Hematopoietic multipotent progenitor cell treated with erythropoietin and hydrocortisone succinate and interleukin-3 and kit ligand, for 8 days (in vitro differentiated cells): ENCODE data around the gene OR1I1.
"Not testable (repeated sequence)": the region's sequence is repeated elsewhere in the genome, so short reads cannot be mapped to it uniquely, and the experiment has no call there.

ENCODE experiments used
- DNase-seq: peaks from one replicate; pipeline ENCODE4 v3.0.0-alpha.2; 2015

OR1I1 gene

GRCh38 chr19:15081911-15082310 is at the start of gene OR1I1:
Gene OR1I1, plus strand, starts transcription at chr19:15082211. Its CDS starts 4,855 bp downstream, at chr19:15087066.
- no peak for DNase-seq

- no peak for DNase-seq
These were observed 46.2 kb upstream of the OR1I1 start for GRCh38 chr19:15035795-15036311.

GRCh38 chr19:15037586-15037985 is 44.4 kb upstream of the OR1I1 start:
- DNase-seq: no peak

GRCh38 chr19:15038294-15038693 is 43.7 kb upstream of the OR1I1 start:
- DNase-seq: no peak

- no peak for DNase-seq
These were observed 40.0 kb upstream of the OR1I1 start for GRCh38 chr19:15042003-15042402.

DNA sequence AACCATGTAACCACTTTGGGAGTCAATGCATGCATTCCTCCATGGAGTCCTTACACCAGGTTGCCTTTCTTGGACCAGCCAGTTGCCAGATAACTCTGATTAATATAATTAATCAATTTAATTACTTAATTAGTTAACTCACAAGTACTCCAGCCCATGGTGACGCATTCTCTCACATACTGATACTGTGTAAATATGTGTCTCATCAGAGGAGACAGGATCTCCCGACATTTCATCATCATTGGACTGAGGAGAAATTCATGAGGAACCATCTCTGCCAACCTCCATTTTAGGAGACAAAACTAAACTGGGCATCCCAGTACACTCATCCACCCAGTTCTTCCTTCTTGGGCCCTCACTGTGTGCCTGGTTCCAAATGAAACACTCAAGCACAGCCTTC is 39.2 kb upstream of the OR1I1 start:
- DNase-seq: no peak

DNA sequence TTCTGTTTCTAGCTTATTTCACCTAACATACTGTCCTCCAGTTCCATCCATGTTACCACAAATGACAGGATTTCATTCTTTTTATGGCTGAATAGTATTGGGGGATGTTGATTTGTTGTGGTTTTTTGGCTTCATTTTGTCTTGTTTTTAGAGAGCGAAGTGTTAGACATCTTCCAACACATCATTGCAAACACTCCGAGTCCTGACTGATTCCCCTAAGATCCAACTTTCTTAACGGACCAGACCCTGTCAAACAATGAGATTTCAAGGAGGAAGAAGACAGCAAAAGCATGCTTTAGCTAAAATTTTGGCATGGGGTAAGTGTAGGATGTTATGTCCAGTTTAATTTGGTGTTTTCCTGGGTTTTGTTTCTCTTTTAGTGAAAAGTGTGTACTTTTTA is 36.5 kb upstream of the OR1I1 start:
- no peak for DNase-seq

DNA sequence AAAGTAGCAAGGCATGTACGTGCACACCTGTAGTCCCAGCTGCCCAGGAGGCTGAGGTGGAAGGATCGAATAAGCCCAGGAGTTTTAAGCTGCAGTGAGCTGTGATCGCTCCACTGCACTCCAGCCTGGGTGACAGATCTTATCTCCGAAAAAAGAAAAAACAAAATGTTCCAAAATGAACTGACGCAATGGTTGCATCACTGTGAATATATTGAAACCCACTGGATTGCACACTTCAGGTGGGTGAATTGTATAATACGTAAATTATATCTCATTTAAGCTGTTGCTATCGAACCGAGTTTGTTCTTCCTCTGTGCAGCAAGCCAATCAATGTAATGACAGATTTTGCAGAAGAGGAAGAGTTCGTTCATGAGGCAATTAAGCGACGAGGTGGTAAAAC is 34.3 kb upstream of the OR1I1 start:
- no peak for DNase-seq

DNA sequence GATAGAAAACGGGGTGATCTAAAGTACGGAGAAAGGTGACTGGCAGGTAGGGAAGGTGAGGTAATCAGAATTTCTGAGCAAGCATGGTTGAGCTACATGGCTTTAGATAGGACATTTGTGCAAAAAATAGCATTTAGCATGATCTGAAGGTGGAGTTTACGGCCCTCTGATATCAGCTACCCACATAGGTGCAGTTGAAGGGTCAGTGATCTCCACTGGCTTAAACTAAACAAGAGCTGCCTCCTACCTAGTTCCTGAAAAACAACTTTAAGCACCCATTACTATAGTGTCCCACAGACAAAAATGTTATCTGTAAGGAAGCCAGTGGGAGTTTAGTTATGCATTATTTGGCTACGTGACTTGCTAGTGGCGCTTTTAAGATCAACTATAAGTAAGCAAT is 33.9 kb upstream of the OR1I1 start:
- no peak for DNase-seq

DNA sequence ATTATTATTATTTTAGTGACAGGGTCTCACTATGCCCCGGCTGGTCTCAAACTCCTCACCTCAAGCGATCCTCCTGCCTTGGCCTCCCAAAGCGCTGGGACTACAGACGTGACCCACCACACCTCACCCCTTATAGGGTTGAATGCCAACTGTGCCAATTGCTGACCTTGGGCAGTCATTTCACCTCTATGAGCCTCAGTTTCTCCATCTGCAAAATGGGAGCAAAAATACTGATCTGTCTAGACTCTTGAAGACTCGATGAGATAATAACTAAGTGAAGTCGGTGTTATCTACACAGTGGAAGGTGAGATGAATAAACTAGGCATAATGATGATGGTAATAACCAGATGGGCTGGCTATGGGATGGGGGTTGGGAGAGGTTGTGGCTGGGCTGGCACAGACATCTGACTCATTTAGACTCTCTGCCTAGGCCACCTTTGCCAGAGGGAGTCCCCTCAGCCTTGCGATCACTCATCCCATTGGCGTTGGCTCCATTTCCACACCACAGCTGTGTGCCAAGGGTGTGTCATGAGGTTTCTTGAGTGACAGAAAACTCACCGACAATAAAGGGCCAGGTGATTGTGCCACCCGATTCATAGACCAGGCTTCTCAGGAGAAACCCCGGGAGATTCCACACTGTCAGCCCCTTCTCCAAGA is 33.0 kb upstream of the OR1I1 start, which contains the start of gene CASP14:
CASP14 (plus strand) TSS at position 596 of the 657 bp plus-strand sequence. CDS start 2,772 bp downstream, outside the sequence.
- no peak for DNase-seq

DNA sequence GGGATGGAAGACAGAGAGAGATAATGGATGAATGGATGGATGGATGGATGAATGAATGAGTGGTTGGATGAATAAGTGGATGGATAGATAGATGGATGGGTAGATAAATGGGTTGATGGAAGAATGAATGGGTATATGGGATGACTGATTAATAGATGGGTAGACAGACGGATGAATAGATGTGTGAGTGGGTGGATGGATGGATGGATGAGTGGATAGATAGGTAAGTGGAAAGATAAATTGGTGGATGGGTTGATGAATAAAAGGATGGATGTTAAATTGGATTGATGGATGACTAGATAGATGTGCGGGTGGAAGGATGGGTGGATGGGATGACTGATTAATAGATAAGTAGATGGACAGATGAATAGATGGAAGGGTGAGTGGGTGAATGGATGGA is 31.4 kb upstream of the OR1I1 start:
- DNase-seq: no peak

DNA sequence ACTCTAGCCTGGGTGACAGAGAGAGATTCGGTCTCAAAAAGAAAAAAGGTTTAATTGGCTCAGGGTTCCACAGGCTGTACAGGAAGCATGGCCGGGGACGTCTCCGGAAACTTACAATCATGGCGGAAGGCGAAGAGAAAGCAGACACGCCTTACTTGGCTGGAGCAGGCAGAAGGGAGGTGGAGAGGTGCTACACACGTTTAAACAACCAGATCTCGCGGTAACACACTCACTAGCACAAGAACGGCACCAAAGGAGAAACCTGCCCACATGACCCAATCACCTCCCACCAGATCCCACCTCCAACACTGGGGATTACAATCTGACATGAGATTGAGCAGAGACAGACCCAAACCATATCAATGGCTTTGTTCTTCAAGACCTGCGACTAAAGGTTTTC is 20.0 kb upstream of the OR1I1 start:
- no peak for DNase-seq

DNA sequence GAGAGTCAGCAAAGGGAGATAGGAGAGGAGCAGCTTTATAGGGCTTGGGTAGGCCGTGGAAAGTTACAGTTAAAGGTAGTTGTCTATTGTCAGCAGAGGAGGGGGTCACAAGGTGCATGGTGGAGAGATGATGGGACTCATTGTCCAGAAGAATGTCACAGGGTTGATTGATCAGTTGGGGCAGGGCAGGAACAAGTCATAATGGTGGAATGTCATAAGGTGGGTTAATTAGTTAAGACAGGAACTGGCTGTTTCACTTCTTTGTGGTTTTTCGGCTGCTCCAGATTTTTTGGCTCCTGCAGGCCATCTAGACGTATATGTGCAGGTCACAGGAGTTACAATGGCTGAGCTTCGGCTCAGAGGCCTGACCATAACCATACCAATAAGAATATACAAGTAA is 11.6 kb upstream of the OR1I1 start:
- not testable (repeated sequence) for DNase-seq

DNA sequence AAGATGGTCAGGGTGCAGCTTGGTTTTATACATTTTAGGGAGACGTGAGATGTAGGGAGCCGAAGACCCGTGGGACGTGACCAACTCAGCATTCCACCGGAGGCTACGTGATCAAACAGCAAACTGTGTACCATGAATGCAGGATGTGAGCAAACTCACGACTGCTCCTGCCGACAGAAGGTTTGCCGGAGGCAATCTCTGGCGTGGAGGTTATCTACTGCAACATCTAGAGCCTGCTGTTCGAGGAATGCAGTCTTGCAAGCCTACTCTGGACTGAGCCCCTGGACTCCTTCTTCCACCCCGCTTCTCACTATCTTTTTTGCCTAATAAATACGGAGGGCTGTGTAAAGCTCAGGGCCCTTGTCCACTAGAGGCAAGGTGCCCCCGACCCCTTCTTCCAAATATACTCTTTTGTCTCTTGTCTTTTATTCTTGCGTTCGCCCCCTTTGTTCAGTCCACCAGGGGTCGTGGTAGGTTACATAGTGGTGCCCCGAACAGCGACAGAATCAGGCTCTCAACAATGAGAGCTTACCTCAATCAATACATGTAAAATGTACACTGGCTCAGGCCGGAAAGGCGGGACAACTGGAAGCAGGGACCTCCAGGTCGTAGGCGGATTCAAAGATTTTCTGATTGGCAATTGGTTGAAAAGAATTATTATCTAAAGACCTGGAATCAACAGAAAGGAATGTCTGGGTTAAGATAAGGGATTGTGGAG is 8.9 kb upstream of the OR1I1 start:
- DNase-seq: no peak

DNA sequence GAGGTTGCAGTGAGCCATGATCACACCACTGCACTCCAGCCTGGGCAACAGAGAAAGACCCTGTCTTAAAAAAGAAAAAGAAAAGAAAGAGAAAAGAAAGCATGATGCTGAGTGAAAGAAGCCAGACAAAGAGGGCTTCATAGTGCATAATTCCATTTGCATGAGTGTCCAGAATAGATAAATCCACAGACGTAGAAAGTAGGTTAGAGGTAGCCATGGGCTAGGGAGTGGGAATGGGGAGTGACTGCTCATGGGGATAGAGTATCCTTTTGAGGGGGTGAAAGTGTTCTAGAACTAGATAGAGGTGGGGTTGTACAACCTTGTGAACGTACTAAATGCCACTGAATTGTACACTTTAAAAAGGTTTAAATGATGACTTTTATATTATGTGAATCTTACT is 7.6 kb upstream of the OR1I1 start:
- DNase-seq: no peak

GRCh38 chr19:15075806-15076205 is 6.2 kb upstream of the OR1I1 start:
- no peak for DNase-seq

DNA sequence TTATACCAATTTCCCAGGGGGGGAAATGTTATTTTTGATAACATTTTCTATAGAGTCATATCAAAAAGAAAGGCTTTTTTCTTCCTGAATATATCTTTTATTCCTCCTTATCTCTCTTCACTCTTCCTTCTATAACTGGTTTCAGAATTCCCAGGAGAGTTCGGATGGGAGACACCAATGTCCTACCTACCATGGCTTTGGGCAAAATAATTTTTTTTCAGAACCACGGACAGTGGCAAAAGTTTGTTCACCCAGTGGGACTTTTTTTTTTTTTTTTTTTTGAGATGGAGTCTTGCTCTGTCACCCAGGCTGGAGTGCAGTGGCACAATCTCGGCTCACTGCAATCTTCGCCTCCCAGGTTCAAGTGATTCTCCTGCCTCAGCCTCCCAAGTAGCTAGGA is 2.0 kb upstream of the OR1I1 start:
- DNase-seq: peak; percentile 3

- DNase-seq: no peak
These were observed 5.2 kb downstream of the OR1I1 start for GRCh38 chr19:15087182-15087581.

- peak; percentile 79 for DNase-seq
These were observed 10.1 kb downstream of the OR1I1 start for GRCh38 chr19:15091918-15092753.

- DNase-seq: no peak
These were observed 11.0 kb downstream of the OR1I1 start for GRCh38 chr19:15093001-15093400.

DNA sequence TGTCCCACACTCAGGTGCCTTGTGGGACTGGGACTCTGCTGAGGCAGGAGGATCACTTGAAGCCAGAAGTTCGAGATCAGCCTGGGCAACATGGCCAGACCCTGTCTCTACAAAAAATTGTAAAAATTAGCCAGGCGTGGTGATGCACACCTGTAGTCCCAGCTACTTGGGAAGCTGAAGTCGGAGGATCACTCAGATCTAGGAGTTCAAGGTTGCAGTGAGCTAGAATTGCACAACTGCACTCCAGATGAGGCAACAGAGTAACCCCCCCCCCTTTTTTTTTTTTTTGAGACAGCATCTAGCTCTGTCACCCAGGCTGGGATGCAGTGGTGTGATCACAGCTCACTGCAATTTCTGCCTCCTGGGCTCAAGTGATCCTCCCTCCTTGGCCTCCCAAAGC is 14.2 kb downstream of the OR1I1 start:
- no peak for DNase-seq

- DNase-seq: not testable (repeated sequence)
These were observed 16.0 kb downstream of the OR1I1 start for GRCh38 chr19:15097980-15098379.

DNA sequence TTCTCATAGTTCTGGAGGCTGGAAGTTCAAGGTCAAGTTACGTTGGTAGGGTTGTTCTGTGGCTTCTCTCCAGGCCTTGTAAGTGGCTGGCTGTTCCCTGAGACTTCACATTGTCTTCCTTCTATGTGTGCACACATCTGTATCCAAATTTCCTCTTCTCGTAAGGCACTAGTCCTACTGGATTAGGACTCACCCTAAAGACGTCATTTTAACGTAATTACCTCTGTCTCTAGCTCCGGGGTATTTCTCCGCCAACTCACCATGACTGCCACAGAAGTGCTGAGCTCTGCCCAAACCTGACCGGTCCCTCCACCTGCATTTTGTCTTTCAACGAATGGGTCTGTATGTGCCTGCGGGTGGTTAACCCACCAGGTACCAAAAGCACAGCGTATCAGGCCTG is 16.4 kb downstream of the OR1I1 start:
- no peak for DNase-seq
